ENCODE results near the gene SLFN13. TPM values are rescaled to one million over a fixed set of nuclear protein-coding genes. Genes with fewer than 3 reads are reported as not detected.
A peak's percentile ranks its signal among the peaks of the same experiment; 100 is the strongest.

Gene SLFN13
- total RNA-seq, 1 donor from 2014 or later = 2.7 TPM

DNA sequence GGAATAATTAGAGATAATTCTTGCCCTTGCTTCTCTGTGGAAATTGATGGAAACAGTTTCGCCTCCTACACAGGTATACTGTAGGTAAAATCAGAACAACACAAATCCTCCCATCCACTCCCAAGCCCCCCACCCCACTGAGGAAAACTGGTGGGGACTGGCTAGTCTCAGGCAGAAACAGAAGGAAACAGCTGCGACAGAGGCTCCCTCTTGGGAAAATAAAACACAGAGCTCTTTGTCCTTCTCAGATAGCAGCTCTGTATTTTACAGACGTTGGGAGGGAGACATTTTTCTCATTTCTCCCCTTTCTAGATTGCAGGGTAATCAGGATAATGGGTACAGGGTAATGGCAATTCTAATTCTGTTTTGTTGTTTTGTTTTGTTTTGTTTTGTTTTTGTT lies 1.1 kb downstream of the SLFN13 start:
- no peaks in the 10 kb centered on the region for H3K9me3 ChIP-seq (ENCODE audit: insufficient read depth, low read depth, low read length)
- Mint-ChIP-seq H3K36me3 (ENCODE audit: low read depth, unreplicated experiment) (no peaks in the 10 kb centered on the region), H3K27me3 (ENCODE audit: low read depth, unreplicated experiment) (peaks cover 40% of the 10 kb centered on the region), H3K4me1 (ENCODE audit: low read depth, unreplicated experiment) (no peaks in the 10 kb centered on the region), H3K27ac (ENCODE audit: unreplicated experiment) (no peak overlapping the region), H3K4me3 (ENCODE audit: unreplicated experiment) (peak overlapping the region; percentile 71), H3K9me3 (ENCODE audit: unreplicated experiment) (no peaks in the 10 kb centered on the region)
- peaks cover 5% of the 10 kb centered on the region for H3K4me1 ChIP-seq (ENCODE audit: insufficient read depth, low read length)
- H2AFZ ChIP-seq (ENCODE audit: low read depth, low read length) = no peak overlapping the region
- H3K27ac ChIP-seq (ENCODE audit: low read depth, low read length) = no peak overlapping the region
- H3K36me3 ChIP-seq (ENCODE audit: insufficient read depth, low read length) = no peaks in the 10 kb centered on the region
- FAIRE-seq = no peak
- no peaks in the 10 kb centered on the region for H4K20me1 ChIP-seq (ENCODE audit: insufficient read depth, low read length)
- peak overlapping the region; percentile 84 for H3K4me2 ChIP-seq (ENCODE audit: low read length)
- no peak overlapping the region for H3K4me3 ChIP-seq (ENCODE audit: insufficient read depth, low read depth, low read length)
- TF ChIP-seq EZH2 (IDR thresholded peaks at IDR 0.05; ENCODE audit: insufficient read depth, low read length) = no peak
- TF ChIP-seq, protein P1, sequence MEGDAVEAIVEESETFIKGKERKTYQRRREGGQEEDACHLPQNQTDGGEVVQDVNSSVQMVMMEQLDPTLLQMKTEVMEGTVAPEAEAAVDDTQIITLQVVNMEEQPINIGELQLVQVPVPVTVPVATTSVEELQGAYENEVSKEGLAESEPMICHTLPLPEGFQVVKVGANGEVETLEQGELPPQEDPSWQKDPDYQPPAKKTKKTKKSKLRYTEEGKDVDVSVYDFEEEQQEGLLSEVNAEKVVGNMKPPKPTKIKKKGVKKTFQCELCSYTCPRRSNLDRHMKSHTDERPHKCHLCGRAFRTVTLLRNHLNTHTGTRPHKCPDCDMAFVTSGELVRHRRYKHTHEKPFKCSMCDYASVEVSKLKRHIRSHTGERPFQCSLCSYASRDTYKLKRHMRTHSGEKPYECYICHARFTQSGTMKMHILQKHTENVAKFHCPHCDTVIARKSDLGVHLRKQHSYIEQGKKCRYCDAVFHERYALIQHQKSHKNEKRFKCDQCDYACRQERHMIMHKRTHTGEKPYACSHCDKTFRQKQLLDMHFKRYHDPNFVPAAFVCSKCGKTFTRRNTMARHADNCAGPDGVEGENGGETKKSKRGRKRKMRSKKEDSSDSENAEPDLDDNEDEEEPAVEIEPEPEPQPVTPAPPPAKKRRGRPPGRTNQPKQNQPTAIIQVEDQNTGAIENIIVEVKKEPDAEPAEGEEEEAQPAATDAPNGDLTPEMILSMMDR (IDR thresholded peaks at IDR 0.05; ENCODE audit: insufficient read depth, low read depth, low read length) = no peak
- no peak for DNase-seq (ENCODE audit: low read depth)
- no peak overlapping the region for H3K9ac ChIP-seq (ENCODE audit: low read length)
- H3K27me3 ChIP-seq (ENCODE audit: insufficient read depth, low read length) = peaks cover 73% of the 10 kb centered on the region
- no peaks in the 10 kb centered on the region for H3K79me2 ChIP-seq (ENCODE audit: insufficient read depth, low read length)

DNA sequence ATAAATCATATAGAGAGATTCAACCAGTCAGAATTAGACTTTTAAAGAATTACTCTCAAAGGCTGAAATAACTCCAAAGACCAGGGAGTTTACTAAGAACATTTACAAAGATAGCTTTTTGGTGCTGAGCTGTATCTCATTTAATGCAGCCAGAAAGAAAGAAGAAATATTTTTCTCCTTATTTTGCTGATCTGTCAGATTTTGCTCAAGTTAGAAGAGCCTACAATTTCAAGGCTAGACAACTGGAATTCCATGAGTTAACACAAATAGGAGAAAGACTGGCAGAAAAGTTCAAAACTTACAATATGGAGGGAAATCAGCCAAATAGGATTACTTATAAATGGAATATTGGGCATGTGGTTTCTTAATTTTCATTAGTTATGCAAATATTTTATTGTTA lies 10.1 kb downstream of the SLFN13 start:
- TF ChIP-seq, protein P1 (IDR thresholded peaks at IDR 0.05; ENCODE audit: insufficient read depth, low read depth, low read length) = no peak
- TF ChIP-seq EZH2 (IDR thresholded peaks at IDR 0.05; ENCODE audit: insufficient read depth, low read length) = no peak
- no peaks in the 10 kb centered on the region for H3K36me3 ChIP-seq (ENCODE audit: insufficient read depth, low read length)
- no peaks in the 10 kb centered on the region for H3K36me3 Mint-ChIP-seq (ENCODE audit: low read depth, unreplicated experiment)
- peaks cover under 1% of the 10 kb centered on the region for H3K4me1 ChIP-seq (ENCODE audit: insufficient read depth, low read length)
- H2AFZ ChIP-seq (ENCODE audit: low read depth, low read length) = no peak overlapping the region
- no peak overlapping the region for H3K9ac ChIP-seq (ENCODE audit: low read length)
- no peaks in the 10 kb centered on the region for H3K27me3 Mint-ChIP-seq (ENCODE audit: low read depth, unreplicated experiment)
- no peak overlapping the region for H3K4me3 Mint-ChIP-seq (ENCODE audit: unreplicated experiment)
- FAIRE-seq (no peak), DNase-seq (ENCODE audit: low read depth) (no peak)
- H4K20me1 ChIP-seq (ENCODE audit: insufficient read depth, low read length) = no peaks in the 10 kb centered on the region
- peaks cover 3% of the 10 kb centered on the region for H3K27me3 ChIP-seq (ENCODE audit: insufficient read depth, low read length)
- no peak overlapping the region for H3K4me3 ChIP-seq (ENCODE audit: insufficient read depth, low read depth, low read length)
- H3K27ac Mint-ChIP-seq (ENCODE audit: unreplicated experiment) = no peak overlapping the region
- no peak overlapping the region for H3K4me2 ChIP-seq (ENCODE audit: low read length)
- H3K79me2 ChIP-seq (ENCODE audit: insufficient read depth, low read length) = no peaks in the 10 kb centered on the region
- no peaks in the 10 kb centered on the region for H3K9me3 ChIP-seq (ENCODE audit: insufficient read depth, low read depth, low read length)
- no peaks in the 10 kb centered on the region for H3K9me3 Mint-ChIP-seq (ENCODE audit: unreplicated experiment)
- H3K4me1 Mint-ChIP-seq (ENCODE audit: low read depth, unreplicated experiment) = peaks cover 12% of the 10 kb centered on the region
- H3K27ac ChIP-seq (ENCODE audit: low read depth, low read length) = no peak overlapping the region

DNA sequence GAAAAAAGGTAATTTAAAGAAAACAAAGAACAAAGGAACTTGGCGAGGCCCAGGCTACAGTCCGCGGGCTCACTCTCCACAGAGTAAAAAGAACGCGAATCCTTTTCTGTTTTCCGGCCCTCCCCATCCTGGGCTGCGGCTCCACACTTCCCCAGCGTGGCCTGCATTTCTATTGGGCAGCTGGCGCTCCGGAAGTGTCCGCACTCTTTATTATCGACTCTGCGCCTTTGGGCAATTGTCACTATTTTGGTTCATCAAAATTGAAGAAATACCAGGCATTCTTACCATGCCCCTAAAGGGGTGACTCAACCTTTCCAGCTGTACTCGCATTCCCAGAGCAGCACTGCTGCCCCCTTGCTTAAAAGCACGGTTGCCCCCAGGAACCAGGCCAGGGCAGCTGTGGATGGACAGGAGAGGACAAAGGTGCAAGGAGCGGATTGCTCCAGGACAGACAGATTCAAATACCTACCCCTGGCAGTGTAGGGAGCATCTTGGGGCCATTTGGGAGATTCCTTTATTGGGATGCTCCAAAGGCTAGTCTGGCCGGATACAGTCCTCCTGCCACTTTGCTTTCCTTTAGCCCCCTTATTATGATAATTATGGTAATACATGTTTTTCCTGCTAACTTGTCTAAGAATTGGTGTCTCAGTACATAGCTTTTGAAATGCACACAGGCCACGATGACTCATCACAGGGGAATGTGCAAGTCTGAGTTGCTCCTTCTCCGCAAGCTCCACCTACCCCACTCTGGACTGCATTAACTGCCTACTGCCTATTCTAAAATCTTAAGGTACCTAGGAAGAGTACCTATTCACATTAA lies 15.3 kb downstream of the SLFN13 start:
- H2AFZ ChIP-seq (ENCODE audit: low read depth, low read length) = peak overlapping the region; percentile 49
- peak overlapping the region; percentile 99 for H3K27ac Mint-ChIP-seq (ENCODE audit: unreplicated experiment)
- peaks cover 30% of the 10 kb centered on the region for H3K4me1 Mint-ChIP-seq (ENCODE audit: low read depth, unreplicated experiment)
- peaks cover 39% of the 10 kb centered on the region for H3K79me2 ChIP-seq (ENCODE audit: insufficient read depth, low read length)
- TF ChIP-seq, protein P1 (IDR thresholded peaks at IDR 0.05; ENCODE audit: insufficient read depth, low read depth, low read length) = peak; percentile 15
- TF ChIP-seq EZH2 (IDR thresholded peaks at IDR 0.05; ENCODE audit: insufficient read depth, low read length) = no peak
- peak overlapping the region; percentile 83 for H3K4me3 ChIP-seq (ENCODE audit: insufficient read depth, low read depth, low read length)
- peak overlapping the region; percentile 91 for H3K27ac ChIP-seq (ENCODE audit: low read depth, low read length)
- FAIRE-seq (peak; percentile 97), DNase-seq (ENCODE audit: low read depth) (peak; percentile 99)
- H3K4me2 ChIP-seq (ENCODE audit: low read length) = peak overlapping the region; percentile 91
- no peaks in the 10 kb centered on the region for H3K27me3 Mint-ChIP-seq (ENCODE audit: low read depth, unreplicated experiment)
- peaks cover 27% of the 10 kb centered on the region for H4K20me1 ChIP-seq (ENCODE audit: insufficient read depth, low read length)
- H3K9me3 Mint-ChIP-seq (ENCODE audit: unreplicated experiment) = no peaks in the 10 kb centered on the region
- H3K27me3 ChIP-seq (ENCODE audit: insufficient read depth, low read length) = no peaks in the 10 kb centered on the region
- peak overlapping the region; percentile 97 for H3K4me3 Mint-ChIP-seq (ENCODE audit: unreplicated experiment)
- H3K36me3 Mint-ChIP-seq (ENCODE audit: low read depth, unreplicated experiment) = peaks cover 5% of the 10 kb centered on the region
- peak overlapping the region; percentile 85 for H3K9ac ChIP-seq (ENCODE audit: low read length)
- H3K4me1 ChIP-seq (ENCODE audit: insufficient read depth, low read length) = peaks cover 14% of the 10 kb centered on the region
- no peaks in the 10 kb centered on the region for H3K9me3 ChIP-seq (ENCODE audit: insufficient read depth, low read depth, low read length)
- H3K36me3 ChIP-seq (ENCODE audit: insufficient read depth, low read length) = no peaks in the 10 kb centered on the region
